A549 (cell line): ENCODE results near the gene DRAXIN.

Source experiments
- EP300 ChIP-seq, 2 experiments: fragments of >200 bp; sonication (Bioruptor Twin); formaldehyde crosslinking; IDR thresholded peaks; 2 replicates in 1 of 2; 3 replicates in 1 of 2; pipeline ENCODE4 v1.6.1; 2016 to 2017
- HES2 ChIP-seq: fragments of >200 bp; sonication (Bioruptor Twin); formaldehyde crosslinking; IDR thresholded peaks from 2 replicates; pipeline ENCODE4 v1.6.1; 2016
- JUN ChIP-seq, 2 experiments: fragments of >200 bp; sonication (Bioruptor Twin); formaldehyde crosslinking; IDR thresholded peaks; 2 replicates in 1 of 2; 3 replicates in 1 of 2; pipeline ENCODE4 v1.6.1; 2016 to 2017
- MAX ChIP-seq: IDR thresholded peaks from 2 replicates; pipeline ENCODE4 v1.6.1; 2012
- NPAS2 ChIP-seq: fragments of 250-450 bp; sonication (Bioruptor Pico); IDR thresholded peaks from 2 replicates; pipeline ENCODE4 v1.8.0; 2022; ENCODE audit warnings: mild to moderate bottlenecking, moderate library complexity, borderline replicate concordance
- RCOR1 ChIP-seq: fragments of 150-350 bp; IDR thresholded peaks from 2 replicates; pipeline ENCODE4 v1.6.1; 2014; ENCODE audit warnings: antibody characterized with exemption, low read length, low read depth
- TP53 ChIP-seq: fragments of 250-450 bp; sonication (Bioruptor Pico); IDR thresholded peaks from 2 replicates; pipeline ENCODE4 v1.5.0; 2021; ENCODE audit warnings: mild to moderate bottlenecking, moderate library complexity
- TF ChIP-seq, protein P1 (sequence below): fragments of 200-600 bp; sonication (generic); IDR thresholded peaks from 2 replicates; pipeline ENCODE4 v1.6.1; 2016; ENCODE audit warnings: antibody characterized with exemption, mild to moderate bottlenecking, moderate library complexity
- TF ChIP-seq, protein P2 (sequence below): fragments of >200 bp; sonication (Bioruptor Twin); formaldehyde crosslinking; IDR thresholded peaks from 3 replicates; pipeline ENCODE4 v1.5.1; 2016

DNA sequence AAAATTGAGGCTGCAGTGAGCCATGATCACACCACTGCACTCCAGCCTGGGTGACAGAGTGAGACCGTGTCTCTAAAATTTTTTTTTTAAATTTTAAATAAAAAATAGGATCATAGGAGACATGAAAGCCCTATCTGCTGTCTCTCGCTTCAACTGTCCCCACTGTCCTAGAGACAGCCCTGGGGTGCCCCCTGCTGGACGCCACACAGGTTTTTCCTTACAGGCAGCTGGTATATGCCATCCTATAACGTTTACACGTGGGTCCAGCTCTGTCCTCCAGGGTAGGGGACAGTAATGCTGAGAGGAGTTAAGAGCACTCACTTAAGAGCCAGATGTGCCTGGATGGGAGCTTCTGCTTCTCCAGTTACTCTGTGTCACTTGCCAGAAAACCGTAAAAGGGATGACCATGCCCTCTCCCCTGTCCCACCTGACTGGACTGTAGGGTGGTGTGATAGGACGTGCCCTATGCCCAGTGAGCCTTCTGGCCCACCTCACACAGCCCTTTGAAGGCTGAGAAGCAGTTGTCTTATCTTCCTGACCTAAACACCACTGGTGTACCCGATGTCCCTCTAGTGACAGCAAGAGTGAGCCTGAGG lies 45.7 kb upstream of the DRAXIN start:
- TF ChIP-seq, protein P1, sequence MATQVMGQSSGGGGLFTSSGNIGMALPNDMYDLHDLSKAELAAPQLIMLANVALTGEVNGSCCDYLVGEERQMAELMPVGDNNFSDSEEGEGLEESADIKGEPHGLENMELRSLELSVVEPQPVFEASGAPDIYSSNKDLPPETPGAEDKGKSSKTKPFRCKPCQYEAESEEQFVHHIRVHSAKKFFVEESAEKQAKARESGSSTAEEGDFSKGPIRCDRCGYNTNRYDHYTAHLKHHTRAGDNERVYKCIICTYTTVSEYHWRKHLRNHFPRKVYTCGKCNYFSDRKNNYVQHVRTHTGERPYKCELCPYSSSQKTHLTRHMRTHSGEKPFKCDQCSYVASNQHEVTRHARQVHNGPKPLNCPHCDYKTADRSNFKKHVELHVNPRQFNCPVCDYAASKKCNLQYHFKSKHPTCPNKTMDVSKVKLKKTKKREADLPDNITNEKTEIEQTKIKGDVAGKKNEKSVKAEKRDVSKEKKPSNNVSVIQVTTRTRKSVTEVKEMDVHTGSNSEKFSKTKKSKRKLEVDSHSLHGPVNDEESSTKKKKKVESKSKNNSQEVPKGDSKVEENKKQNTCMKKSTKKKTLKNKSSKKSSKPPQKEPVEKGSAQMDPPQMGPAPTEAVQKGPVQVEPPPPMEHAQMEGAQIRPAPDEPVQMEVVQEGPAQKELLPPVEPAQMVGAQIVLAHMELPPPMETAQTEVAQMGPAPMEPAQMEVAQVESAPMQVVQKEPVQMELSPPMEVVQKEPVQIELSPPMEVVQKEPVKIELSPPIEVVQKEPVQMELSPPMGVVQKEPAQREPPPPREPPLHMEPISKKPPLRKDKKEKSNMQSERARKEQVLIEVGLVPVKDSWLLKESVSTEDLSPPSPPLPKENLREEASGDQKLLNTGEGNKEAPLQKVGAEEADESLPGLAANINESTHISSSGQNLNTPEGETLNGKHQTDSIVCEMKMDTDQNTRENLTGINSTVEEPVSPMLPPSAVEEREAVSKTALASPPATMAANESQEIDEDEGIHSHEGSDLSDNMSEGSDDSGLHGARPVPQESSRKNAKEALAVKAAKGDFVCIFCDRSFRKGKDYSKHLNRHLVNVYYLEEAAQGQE, result no peak
- TF ChIP-seq, protein P2, sequence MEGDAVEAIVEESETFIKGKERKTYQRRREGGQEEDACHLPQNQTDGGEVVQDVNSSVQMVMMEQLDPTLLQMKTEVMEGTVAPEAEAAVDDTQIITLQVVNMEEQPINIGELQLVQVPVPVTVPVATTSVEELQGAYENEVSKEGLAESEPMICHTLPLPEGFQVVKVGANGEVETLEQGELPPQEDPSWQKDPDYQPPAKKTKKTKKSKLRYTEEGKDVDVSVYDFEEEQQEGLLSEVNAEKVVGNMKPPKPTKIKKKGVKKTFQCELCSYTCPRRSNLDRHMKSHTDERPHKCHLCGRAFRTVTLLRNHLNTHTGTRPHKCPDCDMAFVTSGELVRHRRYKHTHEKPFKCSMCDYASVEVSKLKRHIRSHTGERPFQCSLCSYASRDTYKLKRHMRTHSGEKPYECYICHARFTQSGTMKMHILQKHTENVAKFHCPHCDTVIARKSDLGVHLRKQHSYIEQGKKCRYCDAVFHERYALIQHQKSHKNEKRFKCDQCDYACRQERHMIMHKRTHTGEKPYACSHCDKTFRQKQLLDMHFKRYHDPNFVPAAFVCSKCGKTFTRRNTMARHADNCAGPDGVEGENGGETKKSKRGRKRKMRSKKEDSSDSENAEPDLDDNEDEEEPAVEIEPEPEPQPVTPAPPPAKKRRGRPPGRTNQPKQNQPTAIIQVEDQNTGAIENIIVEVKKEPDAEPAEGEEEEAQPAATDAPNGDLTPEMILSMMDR, result peak; percentile 73
- TF ChIP-seq HES2, result no peak
- no peak for TF ChIP-seq MAX
- no peak for TF ChIP-seq RCOR1
- TF ChIP-seq JUN (IDR thresholded peaks at IDR 0.05), result no peak
- TF ChIP-seq TP53 (CRISPR knock-in tag), result no peak
- no peak for TF ChIP-seq EP300 (IDR thresholded peaks at IDR 0.05)
- TF ChIP-seq NPAS2 (CRISPR knock-in tag), result no peak
